IPS-NIHi7 (cell line): Measurements from ENCODE around the gene HLA-DRB5.
A peak's percentile ranks its signal among the peaks of the same experiment; 100 is the strongest.
"Not testable (repeated sequence)": the region's sequence is repeated elsewhere in the genome, so short reads cannot be mapped to it uniquely, and the experiment has no call there.

Source experiments
- DNase-seq: peaks from one replicate; pipeline ENCODE4 v3.0.0; 2012; ENCODE audit warnings: mixed read lengths; ENCODE audit errors: extremely low spot score

The HLA-DRB5 gene

GRCh38 chr6:32517654-32518445 lies 12.2 kb downstream of the HLA-DRB5 start:
- DNase-seq: no peak

- DNase-seq: no peak
Observed at GRCh38 chr6:32501016-32501415, 29.1 kb downstream of the HLA-DRB5 start.

- DNase-seq: no peak
Observed at GRCh38 chr6:32492351-32492750, 37.7 kb downstream of the HLA-DRB5 start.

GRCh38 chr6:32491700-32492099 lies 38.4 kb downstream of the HLA-DRB5 start:
- DNase-seq: no peak

- no peak for DNase-seq
Observed at GRCh38 chr6:32488083-32488482, 42.0 kb downstream of the HLA-DRB5 start.

- DNase-seq: no peak
Observed at GRCh38 chr6:32484614-32484998, 45.5 kb downstream of the HLA-DRB5 start.

GRCh38 chr6:32483968-32484613 lies 46.0 kb downstream of the HLA-DRB5 start:
- no peak for DNase-seq

GRCh38 chr6:32475392-32476206 lies 54.5 kb downstream of the HLA-DRB5 start:
- DNase-seq: no peak

- peak; percentile 48 for DNase-seq
Observed at GRCh38 chr6:32473376-32474348, 56.4 kb downstream of the HLA-DRB5 start.

- DNase-seq: no peak
Observed at GRCh38 chr6:32472781-32473375, 57.2 kb downstream of the HLA-DRB5 start.

GRCh38 chr6:32467743-32468503 lies 62.2 kb downstream of the HLA-DRB5 start:
- DNase-seq: not testable (repeated sequence)
